Cardiac fibroblast (primary cell): ENCODE results near the gene DGAT2.

Experiments used
- DNase-seq, 2 donors: peaks; one replicate each; pipeline versions ENCODE4 v3.0.0 to v3.0.0-alpha.2; 2010; ENCODE audit warnings: low read depth in 2 of 2
- H3K4me3 ChIP-seq, 2 donors: replicated peaks in 1 of 2; 1 replicate in 1 of 2; 2 replicates in 1 of 2; pipeline ENCODE4 v1.5.1; 2011; ENCODE audit warnings: low read depth in 2 of 2, low read length in 2 of 2, mild to moderate bottlenecking in 2 of 2, moderate library complexity in 1 of 2
- TF ChIP-seq, protein P1 (sequence below): IDR thresholded peaks from one replicate; pipeline ENCODE4 v1.5.1; 2011; ENCODE audit warnings: low read depth, mild to moderate bottlenecking, low read length, inconsistent platforms

Gene DGAT2, protein sequence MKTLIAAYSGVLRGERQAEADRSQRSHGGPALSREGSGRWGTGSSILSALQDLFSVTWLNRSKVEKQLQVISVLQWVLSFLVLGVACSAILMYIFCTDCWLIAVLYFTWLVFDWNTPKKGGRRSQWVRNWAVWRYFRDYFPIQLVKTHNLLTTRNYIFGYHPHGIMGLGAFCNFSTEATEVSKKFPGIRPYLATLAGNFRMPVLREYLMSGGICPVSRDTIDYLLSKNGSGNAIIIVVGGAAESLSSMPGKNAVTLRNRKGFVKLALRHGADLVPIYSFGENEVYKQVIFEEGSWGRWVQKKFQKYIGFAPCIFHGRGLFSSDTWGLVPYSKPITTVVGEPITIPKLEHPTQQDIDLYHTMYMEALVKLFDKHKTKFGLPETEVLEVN

DNA sequence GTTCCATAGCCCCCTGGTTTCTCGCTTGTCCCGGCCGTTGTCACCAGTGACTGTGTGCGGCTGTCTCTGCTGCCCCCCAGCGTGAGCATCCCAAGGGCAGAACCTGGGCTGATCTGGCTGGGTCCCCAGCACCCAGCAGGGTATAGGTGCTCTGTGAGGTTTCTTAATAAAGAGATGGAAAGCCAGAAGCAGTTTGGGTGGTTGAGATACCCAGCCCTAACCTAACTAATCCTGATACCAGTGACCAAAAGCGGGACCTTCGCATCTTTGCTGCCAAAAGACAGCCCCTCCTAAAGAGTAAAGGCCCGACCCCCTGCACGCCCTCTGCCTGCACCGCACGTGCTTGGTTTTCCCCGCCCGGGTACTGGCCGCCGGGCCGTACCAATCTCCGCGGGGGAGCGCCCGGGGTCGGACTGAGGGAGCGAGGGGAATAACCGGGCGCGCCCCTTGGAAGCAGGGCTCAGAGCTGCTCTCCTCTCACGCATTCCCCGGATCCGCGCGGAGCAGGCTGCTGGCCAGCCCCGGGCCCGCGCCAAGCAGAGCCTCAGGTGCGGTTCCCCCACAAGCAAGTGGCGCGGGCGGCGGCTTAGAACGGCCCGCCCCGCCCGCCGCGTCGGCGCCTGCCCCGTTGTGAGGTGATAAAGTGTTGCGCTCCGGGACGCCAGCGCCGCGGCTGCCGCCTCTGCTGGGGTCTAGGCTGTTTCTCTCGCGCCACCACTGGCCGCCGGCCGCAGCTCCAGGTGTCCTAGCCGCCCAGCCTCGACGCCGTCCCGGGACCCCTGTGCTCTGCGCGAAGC, at the start of gene DGAT2:
DGAT2 (plus strand) TSS at position 667 of the 797 bp plus-strand sequence. CDS start 214 bp downstream, outside the sequence.
- peak; percentile 62 to 72 for DNase-seq
- TF ChIP-seq, protein P1, sequence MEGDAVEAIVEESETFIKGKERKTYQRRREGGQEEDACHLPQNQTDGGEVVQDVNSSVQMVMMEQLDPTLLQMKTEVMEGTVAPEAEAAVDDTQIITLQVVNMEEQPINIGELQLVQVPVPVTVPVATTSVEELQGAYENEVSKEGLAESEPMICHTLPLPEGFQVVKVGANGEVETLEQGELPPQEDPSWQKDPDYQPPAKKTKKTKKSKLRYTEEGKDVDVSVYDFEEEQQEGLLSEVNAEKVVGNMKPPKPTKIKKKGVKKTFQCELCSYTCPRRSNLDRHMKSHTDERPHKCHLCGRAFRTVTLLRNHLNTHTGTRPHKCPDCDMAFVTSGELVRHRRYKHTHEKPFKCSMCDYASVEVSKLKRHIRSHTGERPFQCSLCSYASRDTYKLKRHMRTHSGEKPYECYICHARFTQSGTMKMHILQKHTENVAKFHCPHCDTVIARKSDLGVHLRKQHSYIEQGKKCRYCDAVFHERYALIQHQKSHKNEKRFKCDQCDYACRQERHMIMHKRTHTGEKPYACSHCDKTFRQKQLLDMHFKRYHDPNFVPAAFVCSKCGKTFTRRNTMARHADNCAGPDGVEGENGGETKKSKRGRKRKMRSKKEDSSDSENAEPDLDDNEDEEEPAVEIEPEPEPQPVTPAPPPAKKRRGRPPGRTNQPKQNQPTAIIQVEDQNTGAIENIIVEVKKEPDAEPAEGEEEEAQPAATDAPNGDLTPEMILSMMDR: no peak
- H3K4me3 ChIP-seq: peak within 1 kb of the TSS; percentile 42 to 55

DNA sequence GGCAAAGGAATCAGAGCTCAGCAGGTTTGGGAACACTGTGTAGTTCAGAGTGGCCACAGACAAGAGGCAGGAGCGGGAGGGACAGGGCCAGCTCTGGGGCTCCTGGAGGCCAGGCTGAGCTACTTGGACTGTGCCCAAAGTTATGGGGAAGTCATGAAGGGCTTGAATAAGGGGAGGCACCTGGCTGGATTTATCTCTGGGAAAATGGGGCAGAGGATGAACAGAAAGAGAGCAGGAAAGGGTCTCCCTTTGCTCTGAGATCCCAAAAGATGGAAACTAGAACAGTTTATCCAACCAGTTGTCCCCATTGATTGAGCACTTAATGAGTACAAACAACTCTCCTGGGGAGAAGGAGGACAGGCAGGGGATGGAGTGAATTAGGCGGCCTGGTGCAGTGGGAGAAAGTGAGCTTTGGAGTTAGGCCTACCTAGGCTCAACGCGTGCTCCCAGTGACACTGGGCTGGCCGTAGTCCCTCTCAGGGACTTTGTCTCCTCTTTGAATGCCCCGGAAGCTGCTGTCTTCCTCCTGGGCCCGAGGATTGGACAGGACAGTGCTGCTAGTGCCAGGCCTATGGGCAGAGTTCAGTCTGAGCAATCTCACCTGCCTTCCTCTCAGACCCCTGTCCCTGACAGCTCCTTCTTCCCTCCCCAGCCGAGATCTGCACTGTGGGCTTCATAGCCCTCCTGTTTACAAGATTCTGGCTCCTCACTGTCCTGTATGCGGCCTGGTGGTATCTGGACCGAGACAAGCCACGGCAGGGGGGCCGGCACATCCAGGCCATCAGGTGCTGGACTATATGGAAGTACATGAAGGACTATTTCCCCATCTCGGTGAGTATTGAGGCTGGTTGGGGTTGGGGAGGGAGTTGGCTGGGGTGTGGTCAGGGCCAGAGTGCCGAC, 49.0 kb upstream of the DGAT2 start:
- no peak for DNase-seq
- TF ChIP-seq, protein P1: no peak
- no peak overlapping the region for H3K4me3 ChIP-seq

DNA sequence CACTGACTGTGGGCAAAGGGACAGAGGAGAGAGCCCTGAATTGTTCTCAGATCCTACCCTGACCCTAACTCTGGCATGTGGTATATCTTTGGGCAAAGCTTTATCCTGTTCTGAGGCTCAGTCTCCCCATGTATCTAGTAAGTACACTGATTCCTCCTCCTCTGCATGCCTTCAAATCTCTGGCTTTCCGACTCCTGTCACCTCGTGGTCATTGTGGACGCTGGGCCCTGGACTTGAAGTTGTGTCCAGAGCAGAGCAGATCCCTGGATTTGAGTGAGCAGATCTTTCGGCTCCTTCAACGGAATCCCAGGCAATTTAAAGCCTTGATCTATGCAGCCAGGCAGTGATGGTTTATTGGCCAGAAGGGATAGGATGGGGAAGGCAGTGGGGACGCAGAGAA, 47.9 kb upstream of the DGAT2 start:
- TF ChIP-seq, protein P1: no peak
- H3K4me3 ChIP-seq: no peak overlapping the region
- DNase-seq: no peak

DNA sequence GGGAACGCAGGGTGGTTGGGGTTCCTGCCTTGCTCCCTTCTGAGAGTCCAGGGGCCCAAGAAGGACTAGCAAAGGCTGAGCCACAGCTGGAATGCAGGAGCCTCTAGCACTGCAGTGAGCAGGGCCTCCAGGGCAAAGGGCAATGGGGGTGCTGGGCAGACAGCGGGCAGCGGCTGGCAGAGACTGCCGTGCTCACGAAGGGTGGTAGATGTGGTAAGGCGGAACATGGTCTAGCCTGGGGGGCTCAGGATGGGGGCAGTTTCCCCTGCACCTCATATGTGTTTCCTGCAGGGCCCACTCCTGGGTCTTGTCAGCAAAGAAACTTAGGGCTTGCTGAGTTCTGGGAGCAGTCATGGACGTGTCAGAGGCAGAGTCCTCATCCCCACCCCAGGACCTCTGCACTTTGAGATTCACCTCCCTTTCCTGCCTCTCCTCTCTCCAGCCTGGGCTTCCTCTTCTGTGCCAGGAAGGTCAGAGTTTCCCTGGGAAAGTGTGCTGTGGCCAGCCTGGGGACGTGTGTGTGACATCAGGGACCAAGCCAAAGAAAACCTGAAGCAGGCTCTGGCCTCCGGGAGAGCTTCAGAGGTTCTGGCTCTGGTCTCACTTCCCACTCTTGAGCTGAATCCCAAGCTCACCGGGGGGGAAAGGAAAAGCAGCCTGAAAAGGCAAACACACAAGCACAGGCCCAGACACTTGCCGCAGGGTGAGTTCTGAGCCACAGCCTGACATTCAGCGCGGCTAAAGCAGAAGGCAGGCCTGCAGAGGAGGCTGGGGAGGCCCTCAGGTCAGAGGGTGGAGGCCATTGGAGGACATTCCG, 46.5 kb upstream of the DGAT2 start:
- TF ChIP-seq, protein P1: no peak
- DNase-seq: no peak
- no peak overlapping the region for H3K4me3 ChIP-seq

DNA sequence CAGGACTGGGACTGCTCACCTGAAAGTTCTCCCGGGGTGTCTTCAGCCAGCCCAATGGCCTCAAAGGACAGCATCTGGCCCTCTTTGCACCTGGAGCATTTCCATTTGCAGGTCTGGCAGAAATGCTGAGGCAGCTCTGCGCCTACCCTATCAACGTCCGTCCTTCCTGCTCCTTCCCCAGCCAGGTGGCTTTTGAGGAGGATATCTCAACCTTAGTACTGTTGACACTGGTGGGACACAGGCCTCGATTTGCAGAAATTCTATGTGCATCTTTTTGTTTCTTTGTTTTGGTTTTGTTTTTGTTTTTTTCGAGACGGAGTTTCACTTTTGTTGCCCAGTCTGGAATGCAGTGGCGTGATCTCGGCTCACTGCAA, 45.9 kb upstream of the DGAT2 start:
- H3K4me3 ChIP-seq: no peak overlapping the region
- DNase-seq: no peak
- TF ChIP-seq, protein P1: no peak
